Activated CD4-positive, CD25-positive, alpha-beta regulatory T cell (primary cell): ENCODE measurements around the gene ADAMTS12.

Experiments used
- DNase-seq, 4 experiments: peaks; one replicate each; lab custom pipeline; 2025; lab: John Stamatoyannopoulos, UW

Gene ADAMTS12

DNA sequence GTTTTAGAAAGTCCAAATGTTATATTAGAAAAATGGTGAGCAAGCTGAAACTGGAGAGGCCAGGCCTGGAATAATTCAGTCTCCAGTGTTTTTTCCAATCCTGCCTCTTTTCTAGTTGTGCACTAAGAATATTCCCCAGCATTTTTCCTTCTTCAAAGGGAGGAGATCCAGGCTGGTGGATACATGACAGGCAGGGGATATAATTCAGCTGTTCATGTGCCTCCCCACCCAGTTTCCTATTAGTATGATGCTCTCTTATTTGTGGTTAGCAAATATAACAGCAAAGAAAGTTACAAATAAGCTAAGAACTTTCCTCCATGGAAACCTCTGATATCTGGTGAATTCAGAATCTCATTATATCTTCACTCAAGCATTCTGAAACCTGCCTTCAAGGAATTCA, 234.6 kb downstream of the ADAMTS12 start:
- DNase-seq = no peak

GRCh38 chr5:33650911-33651310, 240.9 kb downstream of the ADAMTS12 start:
- DNase-seq = no peak

- DNase-seq = no peak
Measured at GRCh38 chr5:33649549-33650482, 242.0 kb downstream of the ADAMTS12 start.

- DNase-seq = no peak
Measured at GRCh38 chr5:33641744-33642505, 249.9 kb downstream of the ADAMTS12 start.

DNA sequence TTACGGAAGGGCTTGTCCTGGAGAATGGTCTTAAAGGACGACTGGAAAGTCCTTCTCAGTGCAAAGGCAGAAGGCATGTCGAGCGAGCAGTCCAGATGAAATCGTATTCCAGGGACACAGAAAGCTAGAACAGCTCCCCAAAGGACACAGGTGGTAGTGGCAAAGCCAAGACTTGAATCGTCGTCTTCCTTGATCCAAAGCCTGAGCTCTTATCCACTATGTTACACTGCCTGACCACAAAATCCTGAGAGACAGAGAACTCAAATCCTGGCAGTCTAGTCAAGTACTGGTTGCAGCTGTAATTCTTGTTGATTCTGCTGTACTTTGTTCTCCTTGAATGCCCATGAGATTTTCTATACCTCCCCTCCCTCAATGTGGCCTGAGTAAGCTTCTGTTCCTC, 252.3 kb downstream of the ADAMTS12 start:
- DNase-seq = no peak

DNA sequence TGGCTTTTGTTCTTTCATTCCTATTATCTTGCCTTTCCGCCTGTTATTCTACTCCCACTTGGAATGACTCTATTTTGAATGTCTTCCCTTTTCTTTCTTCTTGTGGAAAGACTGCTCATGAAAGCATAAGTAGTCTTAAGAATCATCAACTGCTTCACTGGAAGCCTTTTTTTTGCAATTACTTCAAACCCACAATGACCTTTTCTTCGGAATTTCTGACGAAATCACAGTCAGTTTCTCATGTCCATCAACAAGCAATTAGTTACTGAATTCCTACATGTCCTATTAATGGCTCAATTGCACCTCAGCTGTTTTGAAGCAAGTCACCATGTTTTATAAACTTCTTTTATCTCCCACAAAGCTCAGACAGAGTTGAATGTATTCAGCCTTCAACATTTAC, 254.8 kb downstream of the ADAMTS12 start:
- DNase-seq = no peak

- no peak for DNase-seq
Measured at GRCh38 chr5:33635582-33635981, 256.2 kb downstream of the ADAMTS12 start.

DNA sequence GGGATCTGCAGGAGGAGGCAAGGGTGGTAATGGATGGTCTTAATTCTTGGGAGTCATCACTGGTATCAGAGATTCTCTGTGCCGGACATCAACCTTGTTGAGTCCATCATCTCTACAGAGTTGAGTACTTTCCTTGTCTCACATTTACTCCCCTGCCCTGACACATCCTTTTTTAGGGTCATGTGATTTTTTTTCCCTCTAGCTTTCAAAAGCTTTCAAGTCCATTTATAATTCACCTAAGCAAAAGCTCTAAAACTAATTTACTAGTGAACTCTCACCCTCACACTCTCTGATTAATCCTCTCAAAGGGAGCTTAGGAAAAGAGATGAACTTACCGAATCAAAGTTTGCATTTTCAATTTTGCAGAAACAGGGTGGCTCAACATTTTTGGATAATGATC, 258.1 kb downstream of the ADAMTS12 start:
- DNase-seq = no peak

- no peak for DNase-seq
Measured at GRCh38 chr5:33631786-33632185, 260.0 kb downstream of the ADAMTS12 start.

- DNase-seq = no peak
Measured at GRCh38 chr5:33631139-33631538, 260.7 kb downstream of the ADAMTS12 start.

GRCh38 chr5:33629999-33630398, 261.8 kb downstream of the ADAMTS12 start:
- no peak for DNase-seq

DNA sequence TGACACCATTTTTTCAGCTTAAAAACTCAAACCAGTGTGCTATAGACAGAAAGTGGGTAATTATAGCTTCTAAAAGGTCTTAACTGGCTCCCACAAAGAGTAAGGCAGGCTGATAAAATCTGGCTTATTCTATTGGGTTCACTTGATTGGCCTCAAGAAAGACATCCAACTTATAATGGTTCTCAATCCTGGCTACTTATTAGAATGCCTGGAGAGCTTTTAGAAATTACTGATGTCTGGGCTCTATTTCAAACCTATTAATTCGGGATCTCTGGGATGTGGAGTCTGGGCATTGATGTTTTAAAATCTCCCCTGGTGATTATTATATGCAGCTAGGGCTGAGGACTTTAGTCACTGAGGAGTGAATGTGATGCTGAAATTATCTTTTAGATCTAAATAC, 263.0 kb downstream of the ADAMTS12 start:
- DNase-seq = no peak

DNA sequence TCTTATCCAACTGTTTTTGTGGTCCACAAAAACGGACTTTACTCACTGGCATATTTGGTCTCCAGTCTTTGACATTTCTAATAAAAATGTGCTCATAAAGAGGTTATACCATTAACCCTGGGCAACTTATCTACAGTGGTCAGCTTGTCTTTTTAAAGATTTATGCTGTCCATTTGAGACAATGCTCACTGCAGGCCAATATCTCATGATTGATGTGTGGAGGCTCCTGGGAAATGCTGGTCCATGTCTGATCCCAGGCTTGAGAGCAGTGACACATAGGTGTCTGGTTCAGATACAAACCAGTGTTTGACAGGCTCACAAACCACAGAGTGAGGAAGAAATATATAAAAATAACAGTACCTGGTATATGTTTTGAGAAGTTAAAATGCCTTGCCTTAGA, 270.3 kb downstream of the ADAMTS12 start:
- no peak for DNase-seq

- DNase-seq = no peak
Measured at GRCh38 chr5:33614039-33614438, 277.8 kb downstream of the ADAMTS12 start.

GRCh38 chr5:33612386-33612785, 279.4 kb downstream of the ADAMTS12 start:
- no peak for DNase-seq

DNA sequence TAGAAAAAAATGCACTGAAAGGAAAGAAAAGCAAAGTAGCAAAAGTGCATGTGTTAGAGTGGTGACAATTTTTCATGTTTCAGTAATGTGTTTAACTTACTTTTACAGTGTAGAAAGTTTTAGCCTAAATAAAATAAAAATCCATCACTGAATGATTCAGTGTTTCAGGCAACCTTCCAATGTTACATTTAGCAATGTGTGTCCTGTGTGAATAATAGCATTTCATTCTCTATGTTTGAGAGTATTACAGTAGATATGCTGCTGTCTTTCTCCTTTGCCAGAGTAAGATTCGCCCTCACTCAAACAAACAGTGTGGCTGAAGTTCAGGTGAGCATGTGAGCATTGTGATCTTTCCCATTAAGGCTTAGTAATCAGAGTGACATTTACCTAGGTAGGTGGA, 279.9 kb downstream of the ADAMTS12 start:
- no peak for DNase-seq

DNA sequence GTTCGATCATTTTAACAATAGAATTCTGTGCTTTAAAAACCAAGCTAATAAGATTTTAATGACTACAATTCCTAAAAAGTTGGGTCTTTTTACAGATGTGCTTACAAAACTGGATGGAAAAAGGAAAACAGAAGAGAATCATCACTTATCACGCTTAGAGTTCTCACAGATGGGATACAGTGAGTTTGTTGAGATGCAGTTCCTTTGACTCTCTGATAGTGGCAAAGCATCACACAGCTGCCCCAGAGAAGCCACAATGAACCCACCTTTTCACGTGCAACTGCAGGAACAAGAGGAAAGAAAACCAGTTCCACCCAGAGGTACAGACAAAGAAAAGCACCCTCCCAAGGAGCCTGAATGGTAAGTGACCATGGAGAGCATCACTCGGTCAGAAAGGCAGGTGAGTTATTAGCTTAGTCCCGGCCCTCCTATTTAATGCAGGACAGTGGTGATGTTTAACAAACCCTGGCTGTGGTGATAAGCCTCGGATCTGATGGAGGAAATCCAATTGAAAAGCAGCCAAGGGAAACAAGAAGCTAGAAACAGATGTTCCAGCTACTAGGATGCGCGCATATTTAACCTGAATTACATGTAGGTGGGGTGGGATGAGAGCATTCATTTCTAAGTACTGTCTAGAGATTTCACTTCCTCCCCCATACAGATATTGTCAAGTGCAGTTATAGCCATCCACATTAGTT, 283.3 kb downstream of the ADAMTS12 start:
- no peak for DNase-seq

DNA sequence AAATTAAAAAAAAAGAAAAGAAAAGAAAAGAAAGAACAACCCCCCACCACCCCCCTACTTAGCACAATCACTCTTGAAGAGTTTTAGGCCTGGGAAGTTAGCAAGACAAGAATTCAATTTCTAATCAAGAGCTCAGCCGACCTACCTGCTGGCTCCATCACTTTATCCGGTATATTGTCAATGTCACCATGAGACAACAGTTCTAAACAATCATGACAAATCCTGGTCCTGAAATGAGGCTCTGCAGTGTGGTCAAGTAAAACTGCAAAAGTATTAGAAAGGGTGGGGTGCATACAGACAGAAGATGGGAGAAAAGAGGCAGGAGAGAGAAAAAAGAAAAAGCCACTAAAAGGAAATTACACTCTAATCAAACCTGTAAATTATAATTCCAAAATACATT, 287.3 kb downstream of the ADAMTS12 start:
- no peak for DNase-seq

DNA sequence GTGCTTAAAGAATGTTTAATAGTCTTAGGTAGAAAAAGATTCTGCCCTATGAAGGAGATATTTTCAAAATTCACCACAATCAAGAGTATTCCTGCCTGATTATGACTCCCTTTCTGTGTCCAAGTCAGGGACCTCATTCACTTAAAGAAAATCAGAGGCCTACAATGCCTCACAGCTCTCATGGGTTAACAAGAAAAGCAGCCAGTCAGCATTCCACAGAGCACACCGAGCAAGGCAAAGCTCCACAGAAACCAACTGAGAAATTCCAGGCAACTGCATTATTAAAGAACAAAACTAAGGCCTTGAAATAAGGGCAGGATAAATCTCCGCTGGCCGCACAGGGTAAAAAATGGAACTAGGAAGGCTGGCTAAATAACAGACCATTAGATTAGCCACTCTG, 289.9 kb downstream of the ADAMTS12 start:
- DNase-seq = no peak

GRCh38 chr5:33595303-33595702, 296.5 kb downstream of the ADAMTS12 start:
- DNase-seq = no peak

DNA sequence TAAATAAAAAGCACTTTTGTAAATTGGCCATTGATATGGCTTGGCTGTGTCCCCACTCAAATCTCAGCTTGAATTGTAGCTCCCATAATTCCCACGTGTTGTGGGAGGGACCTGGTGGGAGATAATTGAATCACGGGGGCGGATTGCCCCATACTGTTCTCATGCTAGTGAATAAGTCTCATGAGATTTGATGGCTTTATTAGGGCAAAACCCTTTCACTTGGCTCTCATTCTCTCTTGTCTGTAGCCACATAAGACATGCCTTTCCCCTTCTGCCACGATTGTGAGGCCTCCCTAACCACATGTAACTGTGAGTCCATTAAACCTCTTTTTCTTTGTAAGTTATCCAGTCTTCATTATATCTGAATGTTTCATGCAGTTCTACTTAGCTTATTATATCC, 297.8 kb downstream of the ADAMTS12 start:
- no peak for DNase-seq

DNA sequence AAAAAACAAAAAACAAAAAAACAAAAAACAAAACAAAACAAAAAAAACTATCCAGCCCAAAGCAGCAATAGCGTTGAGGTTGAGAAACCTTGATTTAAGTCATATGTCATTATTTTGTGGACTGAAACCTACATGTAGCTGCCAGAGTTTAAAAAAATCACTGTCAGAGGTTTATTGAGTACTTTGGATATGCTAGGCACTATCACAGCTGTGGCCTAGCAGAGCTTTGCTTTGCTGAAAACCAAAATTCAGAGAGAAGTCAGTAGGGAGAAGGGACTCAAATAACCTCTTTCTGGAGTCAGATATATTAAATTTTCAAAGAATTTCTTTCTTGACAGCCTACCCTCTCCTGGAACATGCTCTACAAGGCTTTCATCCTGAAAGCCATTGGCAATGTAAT, 299.5 kb downstream of the ADAMTS12 start:
- no peak for DNase-seq
